Activated naive CD8-positive, alpha-beta T cell treated with anti-CD3 and anti-CD28 coated beads, Interleukin-2, amount 50 U/mL, for 16 hours (primary cell): ENCODE measurements around the gene DNAJB11.
"Not testable (repeated sequence)": the region's sequence is repeated elsewhere in the genome, so short reads cannot be mapped to it uniquely, and the experiment has no call there.

Experiments
- DNase-seq: peaks from one replicate; pipeline ENCODE4 v3.0.0-alpha.2; 2020; ENCODE audit warnings: low read depth, low spot score

Gene DNAJB11

DNA sequence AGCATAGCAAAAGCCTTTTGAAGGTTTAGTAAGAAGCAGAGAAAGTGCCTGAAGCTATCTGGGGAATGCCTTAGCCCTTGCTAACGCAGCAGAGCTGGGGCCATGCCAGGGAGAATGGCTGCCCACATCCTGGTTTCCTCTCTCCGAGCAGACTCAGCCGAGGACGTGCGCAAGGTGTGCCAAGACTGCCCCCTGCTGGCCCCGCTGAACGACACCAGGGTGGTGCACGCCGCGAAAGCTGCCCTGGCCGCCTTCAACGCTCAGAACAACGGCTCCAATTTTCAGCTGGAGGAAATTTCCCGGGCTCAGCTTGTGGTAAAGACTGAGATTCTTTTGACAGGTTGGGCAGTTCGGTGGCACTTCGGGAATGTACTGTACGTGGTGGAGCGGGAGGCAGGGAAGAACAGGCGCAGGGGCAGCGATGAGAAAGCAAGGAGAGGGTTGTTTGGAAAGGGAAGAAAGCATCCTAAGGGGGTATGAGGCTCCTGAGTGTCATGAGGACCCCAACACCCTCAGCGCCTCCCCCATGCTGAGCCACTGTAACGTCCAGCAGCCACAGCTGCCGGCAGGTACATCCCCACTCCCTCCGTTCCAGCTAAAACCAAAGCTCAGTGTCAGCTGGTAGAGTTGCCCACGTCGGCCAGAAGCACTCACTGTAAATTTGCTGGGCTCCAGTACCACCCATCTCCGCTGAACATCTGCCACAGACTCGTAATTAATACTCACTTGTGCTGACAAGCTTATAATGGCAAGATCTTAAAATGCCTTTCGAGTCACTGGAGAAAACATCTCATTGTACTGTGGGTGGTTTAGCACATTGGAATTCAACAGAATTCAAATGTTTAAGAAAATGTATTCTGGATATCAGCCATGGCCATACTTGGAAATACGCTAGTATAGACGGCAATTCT is 46.8 kb downstream of the DNAJB11 start:
- DNase-seq = peak; percentile 63

DNA sequence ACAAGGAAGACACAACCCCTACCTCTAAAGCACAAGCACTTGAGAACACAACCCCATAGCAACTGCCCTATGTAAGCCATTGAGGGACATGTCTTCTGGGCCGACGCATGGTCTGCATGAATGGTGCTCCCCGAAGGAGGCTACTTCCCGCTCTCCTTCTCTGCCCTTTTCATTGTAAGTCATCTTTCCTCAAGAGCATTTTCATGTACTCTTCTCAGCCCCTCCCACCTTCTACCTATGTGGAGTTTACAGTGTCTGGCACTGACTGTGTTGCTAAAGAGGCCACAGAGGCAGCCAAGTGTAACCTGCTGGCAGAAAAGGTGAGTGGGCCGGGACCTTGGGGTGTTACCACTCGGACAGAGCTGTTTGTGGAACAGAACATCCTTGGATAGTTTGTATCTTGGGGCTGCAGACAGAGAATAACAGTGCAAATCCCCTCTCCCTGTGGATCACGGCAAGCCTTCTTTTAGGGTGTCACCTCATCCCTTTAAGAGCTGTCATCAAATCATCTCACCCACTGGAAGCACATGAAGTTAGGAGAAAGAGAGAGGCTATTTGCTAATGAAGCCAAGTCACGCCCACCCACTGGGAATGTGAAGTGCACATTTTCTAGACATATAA is 47.9 kb downstream of the DNAJB11 start:
- no peak for DNase-seq

DNA sequence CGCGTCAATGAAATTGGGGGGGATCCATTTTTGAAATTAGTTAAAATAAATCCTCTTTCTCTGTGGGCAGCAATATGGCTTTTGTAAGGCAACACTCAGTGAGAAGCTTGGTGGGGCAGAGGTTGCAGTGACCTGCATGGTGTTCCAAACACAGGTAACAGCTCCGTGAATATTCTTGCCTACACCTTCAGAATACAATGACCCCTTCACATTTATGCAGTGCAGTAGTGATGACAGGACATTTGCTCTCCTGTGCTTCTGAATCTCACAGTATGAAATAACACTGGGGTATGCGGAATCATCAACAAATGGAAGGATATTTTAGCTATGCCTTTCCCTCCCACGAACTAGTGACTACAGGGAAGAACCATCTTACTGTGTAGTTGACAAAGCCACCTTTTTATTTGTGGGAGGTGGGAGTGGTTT is 49.3 kb downstream of the DNAJB11 start:
- no peak for DNase-seq

DNA sequence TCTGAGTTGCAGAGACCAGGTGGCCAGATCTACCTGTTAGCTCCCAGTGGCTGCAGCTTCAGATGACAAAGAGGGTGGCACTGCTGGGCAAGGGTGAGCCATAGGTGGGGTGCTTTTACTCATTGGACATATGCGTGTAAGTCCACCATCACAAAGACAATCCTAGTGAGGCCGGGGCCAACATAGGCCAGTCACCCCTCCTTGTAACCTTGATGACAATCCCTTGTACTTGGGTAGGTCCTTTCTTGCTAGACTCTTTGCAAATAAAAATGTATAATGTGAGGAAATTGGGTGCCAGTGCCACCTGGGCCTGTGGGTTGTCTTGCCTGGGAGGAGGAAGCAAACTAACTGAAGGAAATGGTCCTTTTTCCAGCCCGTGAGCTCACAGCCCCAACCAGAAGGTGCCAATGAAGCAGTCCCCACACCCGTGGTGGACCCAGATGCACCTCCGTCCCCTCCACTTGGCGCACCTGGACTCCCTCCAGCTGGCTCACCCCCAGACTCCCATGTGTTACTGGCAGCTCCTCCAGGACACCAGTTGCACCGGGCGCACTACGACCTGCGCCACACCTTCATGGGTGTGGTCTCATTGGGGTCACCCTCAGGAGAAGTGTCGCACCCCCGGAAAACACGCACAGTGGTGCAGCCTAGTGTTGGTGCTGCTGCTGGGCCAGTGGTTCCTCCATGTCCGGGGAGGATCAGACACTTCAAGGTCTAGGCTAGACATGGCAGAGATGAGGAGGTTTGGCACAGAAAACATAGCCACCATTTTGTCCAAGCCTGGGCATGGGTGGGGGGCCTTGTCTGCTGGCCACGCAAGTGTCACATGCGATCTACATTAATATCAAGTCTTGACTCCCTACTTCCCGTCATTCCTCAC is 49.9 kb downstream of the DNAJB11 start:
- DNase-seq = no peak

DNA sequence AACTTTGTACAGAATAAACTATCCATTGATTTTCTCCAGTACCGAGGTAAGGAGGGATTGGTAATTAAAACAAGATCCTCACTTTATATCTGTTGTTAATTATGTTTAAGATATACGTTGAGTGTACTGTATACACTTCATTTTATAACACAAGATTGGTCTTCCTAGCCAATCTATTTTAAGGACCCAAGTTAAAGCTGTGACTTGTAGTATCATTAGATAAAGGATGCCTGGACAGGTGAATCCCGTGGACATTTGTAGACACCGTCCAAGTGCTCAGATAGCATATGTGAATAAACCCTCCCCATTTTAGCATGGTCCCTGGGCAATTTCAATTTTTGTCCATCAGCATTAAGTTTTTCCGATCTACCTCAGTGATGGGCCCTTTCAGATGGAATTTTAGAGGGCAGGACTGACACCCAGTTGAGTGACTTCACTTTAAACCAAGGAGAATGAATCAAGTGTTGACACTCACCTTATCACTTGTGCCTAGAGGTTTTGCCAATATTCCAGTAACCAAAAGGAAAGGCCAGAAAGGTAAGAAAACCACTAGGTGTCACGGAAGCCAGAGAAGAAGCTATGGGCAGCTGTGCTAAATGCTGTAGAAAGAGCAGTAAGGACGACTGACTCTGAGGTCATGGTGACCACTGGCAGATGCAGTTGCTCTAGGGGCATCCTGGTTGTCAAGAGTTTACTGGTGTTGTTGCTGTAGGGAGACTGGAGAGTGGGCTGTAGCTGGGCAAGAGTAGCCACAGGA is 51.6 kb downstream of the DNAJB11 start:
- no peak for DNase-seq

DNA sequence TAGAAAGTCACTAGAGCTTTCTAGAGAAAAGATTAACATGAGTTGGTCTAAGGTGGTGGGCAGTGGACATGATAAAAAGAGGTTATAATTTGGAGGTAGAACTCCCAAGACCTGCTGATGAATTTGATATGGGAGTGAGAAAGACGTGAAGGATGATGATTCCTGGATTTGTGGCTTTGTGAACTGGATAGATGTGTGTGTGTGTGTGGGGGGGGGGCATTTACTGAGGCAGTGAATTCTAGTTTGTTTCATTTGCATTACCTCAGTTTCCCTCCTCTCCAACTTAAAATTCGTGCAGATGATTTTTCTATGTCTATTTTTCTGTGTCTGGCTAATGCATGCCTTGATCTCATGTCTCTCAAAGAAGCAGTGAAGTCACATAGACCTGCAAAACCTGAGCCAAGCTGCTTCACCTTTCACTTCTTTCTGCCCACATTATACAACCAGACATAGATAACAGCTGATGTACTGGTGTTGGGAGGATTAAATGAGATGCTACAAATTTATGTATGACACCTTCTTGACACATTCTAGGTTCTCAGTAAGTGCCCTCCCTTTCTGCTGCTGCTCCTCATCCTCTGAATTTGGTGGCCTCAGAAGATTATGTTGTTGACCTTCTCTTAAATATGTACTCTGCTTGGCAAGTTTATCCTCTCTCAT is 52.3 kb downstream of the DNAJB11 start:
- no peak for DNase-seq

DNA sequence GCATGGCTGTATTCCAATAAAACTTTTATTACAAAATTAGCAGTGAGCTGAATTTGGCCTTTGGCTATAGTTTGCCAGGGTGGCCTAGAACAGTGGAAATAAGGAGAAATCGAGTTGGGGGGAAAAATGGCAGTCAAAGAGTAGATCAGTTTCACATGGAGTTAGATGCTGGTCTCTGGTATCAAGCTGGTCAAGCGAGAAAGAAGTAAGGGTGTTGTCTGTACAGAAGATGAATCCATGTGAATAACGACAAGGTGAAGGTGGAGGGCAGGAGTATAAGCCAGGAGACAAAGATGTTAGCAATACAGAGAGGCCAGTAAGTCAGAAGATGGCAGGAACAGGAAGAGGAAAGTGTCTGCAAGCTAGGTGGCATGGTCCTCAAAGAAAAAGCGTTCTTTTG is 54.1 kb downstream of the DNAJB11 start:
- no peak for DNase-seq

DNA sequence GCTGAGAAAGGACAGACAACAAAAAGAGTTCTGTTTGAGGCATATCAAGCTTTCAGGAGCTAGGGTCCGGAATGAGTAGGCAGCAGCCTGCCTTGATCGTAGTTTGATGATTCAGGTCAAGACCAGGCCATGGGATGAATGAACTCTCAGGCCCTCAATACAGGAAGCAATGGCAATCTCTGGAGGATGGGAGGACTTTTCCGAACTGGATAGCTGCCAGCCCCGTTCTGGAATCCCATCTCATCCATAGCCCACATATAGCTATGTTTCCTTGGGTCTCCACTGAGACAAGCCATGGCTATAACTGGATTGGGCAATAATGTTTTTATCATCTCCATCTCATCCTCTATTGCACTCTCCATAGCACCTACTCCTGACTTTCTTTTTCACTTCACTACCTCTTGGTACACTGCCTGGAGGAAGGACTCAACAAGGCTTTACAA is 55.1 kb downstream of the DNAJB11 start:
- no peak for DNase-seq

DNA sequence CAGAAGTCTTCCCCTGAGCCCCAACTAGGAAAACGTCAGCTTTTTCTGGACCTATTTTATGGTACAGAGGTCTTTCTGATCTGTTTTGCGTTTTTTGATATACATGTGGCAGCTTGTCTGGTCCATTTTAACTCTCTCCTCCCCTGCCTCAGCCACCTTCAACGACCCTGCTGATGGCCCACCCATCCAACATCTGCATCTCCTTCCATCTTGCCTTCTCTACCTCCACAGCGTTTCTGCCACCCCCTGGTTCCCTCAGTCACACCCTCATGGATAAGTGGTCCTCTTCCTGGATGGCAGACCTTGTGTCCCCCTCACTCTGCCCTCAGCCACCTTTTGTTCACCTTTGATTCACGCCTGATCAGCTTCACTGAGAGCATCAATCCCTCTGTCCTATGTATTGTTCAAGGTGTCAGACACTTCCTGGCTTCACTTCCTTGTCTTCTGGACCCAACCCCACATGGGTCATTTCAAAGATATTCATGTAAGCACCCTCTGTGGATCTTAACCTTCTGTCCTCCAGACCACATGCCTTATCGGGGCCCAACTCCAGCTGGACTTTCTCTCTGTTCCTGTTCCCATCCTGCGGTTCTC is 55.8 kb downstream of the DNAJB11 start:
- no peak for DNase-seq

DNA sequence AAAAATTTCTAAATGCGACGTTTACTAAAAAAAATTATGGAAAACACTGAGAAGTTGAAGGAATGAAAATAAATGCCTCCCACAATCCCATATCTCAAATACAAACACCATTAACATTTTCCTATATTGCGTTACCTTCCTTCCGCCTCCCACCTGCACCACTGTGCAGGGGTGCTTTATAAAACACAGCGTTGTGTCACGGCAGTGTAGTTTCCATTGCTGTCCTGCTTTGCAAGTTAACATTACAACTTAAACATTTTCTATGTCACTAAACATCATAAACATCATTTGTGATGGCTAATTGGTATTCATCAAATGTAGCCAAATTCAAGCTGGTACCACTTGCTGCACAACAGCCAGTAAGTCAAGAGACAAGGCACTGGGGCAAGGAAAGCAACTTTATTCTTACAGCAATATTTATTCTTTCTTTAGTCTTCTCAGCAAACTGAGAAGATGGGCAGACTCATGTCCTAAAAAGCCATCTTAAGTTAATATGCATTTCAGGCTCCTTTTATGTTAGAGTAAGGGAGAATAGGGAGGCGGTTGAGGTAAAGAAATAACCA is 57.4 kb downstream of the DNAJB11 start:
- no peak for DNase-seq

DNA sequence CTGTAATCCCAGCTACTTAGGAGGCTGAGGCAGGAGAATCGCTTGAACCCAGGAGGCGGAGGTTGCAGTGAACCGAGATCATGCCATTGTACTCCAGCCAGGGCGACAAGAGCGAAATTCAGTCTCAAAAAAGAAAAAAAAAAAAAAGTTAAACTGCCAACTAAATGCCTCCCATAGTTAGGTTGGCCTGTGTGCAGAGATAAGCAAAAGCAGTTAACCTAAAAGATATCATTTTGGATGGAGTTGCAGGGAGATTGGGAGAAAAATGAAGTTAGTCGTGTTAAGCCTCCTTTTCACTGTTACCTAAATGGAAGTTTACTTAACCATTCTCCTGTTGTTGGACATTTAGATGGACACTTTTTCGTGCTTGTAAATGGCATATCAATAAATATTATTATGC is 58.2 kb downstream of the DNAJB11 start:
- DNase-seq = no peak

DNA sequence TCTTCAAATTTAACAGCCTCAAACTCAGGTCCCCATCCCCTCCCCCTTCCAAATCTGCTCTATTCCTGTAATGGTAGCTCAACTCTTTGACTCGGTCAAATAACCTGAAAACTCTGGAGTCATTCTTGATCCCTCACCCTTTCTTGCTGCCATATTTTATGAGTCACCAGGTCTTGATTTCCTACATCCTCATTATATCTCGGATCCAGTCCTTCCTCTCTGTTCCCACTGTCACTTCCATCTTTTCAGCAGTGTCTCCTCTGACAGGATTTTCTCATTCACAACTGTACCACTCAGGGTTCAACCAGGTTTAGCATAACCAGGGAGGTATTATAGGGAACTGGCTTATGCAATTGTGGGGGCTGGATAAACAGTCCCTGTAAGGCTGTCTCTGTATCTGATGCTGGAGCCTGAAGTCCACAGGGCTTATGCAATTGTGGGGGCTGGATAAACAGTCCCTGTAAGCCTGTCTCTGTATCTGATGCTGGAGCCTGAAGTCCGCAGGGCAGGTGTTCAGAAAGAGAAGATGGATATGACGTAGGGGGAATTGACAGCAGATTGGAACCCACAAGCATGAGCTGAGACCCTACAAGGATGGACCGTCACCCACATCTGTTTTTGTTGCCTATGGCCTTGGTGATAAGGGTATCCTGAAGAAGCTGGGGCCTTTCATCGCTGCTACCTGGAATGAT is 60.6 kb downstream of the DNAJB11 start:
- no peak for DNase-seq

DNA sequence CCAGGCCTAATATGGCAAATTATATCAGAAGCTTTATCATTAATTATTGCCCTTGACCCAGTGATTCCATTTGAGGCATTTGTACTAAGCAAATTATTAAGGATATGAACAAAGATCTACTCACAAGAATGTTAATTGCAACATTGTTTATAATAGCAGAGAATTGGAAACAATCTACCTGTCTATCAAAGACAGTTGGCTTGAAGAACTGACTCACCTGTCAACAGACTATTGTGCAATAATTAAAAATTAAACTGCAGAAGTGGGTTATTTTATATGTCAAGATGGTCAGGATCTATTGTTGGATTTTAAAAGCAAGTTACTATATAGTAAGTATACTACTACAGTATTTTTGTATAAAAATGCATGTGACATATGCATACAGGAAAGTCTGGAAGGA is 63.0 kb downstream of the DNAJB11 start:
- DNase-seq = no peak

DNA sequence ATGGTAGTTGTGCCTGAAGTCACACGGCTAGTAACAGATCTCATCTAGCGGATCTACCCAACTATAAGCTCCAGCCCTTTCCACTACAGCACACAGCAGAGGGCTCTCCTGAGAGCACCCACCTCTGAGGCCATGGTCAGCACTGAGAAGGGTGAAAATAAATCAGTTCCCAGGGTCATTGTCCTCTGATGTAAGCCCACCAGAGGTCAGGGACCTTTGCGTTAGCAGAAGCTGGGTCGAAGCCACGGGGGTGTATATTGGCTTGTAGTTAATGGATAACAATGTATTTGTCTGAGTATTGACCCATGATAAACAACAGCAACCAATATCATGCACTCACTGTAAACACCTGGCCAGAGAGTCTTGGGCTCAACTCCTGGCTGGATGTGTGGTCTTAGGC is 63.7 kb downstream of the DNAJB11 start:
- not testable (repeated sequence) for DNase-seq
